HTR-8/SVneo (cell line): ENCODE data around the gene SERPINB10.

ENCODE experiments used
- DNase-seq: peaks from one replicate; pipeline ENCODE4 v3.0.0; 2011; ENCODE audit warnings: low spot score, mixed read lengths; ENCODE audit not compliant: insufficient read length
- FAIRE-seq: peaks from 2 replicates; lab custom pipeline; 2011; peaks lifted over from hg19 to GRCh38; lab: Jason Lieb, UNC

Gene SERPINB10, protein sequence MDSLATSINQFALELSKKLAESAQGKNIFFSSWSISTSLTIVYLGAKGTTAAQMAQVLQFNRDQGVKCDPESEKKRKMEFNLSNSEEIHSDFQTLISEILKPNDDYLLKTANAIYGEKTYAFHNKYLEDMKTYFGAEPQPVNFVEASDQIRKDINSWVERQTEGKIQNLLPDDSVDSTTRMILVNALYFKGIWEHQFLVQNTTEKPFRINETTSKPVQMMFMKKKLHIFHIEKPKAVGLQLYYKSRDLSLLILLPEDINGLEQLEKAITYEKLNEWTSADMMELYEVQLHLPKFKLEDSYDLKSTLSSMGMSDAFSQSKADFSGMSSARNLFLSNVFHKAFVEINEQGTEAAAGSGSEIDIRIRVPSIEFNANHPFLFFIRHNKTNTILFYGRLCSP

DNA sequence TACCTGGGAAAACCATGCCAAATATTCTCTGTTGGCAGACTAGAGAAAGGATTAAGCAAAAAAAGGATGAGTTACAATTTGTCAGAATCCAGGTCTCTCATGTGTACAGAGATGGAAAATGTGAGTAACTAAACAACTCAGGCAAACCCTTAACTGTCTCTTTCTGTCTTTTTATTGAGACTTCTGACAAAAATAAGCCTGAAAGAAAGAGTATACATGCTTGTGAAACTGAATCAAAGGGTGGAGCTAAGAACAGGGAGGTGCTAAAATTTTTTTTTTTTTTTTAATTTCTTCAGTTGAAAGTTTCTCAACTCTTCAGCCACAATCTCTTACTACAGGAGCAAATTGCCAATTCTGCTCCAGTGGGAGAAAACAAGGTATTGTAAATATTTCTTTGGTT is at the start of gene SERPINB10:
Gene SERPINB10, plus strand, starts transcription at position 295 of the 400 bp plus-strand sequence. CDS start 7,553 bp downstream, outside the sequence.
- no peak for DNase-seq
- no peak for FAIRE-seq

DNA sequence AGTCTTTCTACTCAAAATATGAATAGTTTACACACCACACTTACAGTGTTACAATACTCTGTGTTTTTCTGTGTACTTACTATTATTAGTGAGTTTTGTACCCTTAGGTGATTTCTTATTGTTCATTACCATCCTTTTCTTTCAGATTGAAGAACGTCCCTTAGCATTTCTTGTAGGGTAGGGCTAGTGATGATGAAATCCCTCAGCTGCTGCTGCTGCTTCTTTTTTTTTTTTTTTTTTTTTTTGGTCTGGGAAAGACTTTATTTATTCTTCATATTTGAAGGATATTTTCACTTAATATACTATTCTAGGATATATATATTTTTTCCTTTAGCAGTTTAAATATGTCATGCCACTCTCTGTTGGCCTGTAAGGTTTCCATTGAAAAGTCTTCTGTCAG is 49.3 kb upstream of the SERPINB10 start:
- FAIRE-seq (no peak), DNase-seq (no peak)

DNA sequence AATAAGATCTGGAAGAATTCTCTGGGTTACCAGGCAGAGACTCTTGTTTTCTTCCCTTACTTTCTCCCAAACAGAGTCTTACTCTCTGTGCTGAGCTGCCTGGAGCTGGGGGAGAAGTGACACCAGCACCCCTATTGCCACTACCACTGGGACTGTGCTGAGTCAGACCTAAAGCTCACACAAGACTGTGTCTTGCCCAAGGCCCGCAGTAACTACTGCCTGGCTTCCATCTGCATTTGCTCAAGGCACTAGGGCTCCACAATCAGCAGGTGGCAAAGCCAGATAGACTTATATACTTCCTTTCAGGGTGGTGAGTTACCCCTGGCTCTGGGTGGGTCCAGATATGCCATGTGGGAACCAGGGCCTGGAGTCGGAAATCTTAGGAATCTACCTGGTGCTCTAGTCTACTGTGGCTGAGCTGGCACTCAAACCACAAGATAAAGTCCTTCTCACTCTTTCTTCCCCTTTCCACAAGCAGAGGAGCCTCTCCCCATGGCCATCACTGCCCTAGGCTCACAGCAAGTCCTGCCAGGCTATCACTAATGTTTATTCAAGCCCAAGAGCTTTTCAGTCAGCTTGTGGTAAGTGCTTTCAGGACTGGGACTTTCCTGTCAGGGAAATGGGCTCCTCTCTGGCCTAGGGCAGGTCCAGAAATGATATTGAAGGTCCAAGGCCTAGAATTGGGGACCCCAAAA is 47.8 kb upstream of the SERPINB10 start:
- DNase-seq: no peak
- no peak for FAIRE-seq

DNA sequence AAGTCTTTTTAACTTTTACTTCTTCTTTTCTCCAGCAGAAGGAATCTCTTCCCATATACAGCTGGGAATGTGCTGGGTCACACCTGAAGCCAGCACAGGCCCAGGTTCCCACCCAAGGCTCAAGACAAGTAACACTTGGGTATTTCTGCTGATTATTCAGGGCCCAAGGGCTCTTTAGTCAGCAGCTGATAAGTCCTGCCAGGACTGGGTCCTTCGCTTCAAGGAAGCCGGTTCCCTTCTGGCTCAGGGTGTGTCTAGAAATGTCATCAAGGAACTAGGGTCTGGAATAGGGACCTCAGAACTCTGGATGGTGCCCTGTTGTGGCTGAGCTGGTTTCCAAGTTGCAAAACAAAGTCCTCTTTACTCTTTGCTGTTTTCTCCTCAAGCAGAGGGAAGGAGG is 47.2 kb upstream of the SERPINB10 start:
- no peak for DNase-seq
- FAIRE-seq: no peak

DNA sequence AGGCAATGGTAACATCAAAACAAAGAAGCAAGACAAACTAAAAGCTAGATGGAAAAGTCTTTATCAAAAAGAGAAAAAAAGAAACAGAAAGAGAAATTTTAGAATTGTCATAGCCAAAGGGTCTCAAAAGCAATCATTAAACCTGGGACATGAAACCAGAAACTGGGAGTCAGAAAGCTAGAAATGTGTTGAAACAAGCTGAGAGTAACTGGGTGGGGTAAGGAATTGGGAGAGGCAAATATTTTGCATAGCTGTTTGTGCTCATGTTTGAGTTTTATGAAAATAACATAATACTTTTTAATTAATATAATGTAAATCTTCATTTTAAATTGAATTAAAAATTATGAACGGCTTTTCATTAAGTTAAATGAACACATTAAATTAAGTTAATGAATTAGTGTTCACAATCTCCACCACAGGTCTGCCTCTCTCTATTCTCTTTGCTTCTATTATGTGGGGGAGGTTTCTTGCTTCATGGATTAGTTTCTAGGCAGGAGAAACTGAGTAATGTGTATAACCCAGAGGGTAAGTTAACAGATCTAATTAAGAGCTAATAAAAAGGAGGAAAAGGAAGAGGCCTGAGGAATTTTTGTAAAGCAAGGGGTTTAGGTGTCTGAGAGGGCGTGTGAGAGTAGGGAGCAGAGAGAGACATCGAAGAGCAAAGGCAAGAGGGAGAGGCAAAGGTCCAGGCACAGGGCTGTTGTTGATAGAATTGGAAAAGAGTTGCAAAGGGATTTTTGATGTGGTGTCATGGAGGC is 40.2 kb upstream of the SERPINB10 start:
- FAIRE-seq: no peak
- DNase-seq: no peak

DNA sequence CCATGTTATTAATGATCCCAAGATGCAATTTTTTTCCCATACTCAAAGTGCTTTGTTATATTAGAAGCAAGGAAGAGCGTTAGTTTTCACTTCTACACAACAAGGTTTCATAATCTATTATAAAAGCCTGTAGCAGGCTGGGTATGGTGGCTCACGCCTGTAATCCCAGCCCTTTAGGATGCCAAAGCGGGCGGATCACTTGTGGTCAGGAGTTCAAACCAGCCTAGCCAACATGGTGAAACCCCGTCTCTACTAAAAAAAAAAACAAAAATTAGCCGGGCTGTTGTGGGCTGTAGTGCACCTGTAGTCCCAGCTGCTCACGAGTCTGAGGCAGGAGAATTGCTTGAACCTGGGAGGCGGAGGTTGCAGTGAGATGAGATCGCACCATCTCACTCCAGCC is 39.2 kb upstream of the SERPINB10 start:
- no peak for FAIRE-seq
- DNase-seq: no peak

- DNase-seq: peak; percentile 32
- FAIRE-seq: peak; percentile 58
These were observed 38.4 kb upstream of the SERPINB10 start for GRCh38 chr18:63869374-63869773.

GRCh38 chr18:63869851-63870250 is 37.9 kb upstream of the SERPINB10 start:
- FAIRE-seq (no peak), DNase-seq (peak; percentile 13)

- FAIRE-seq: no peak
- no peak for DNase-seq
These were observed 35.9 kb upstream of the SERPINB10 start for GRCh38 chr18:63871836-63872235.

- no peak for FAIRE-seq
- DNase-seq: no peak
These were observed 35.2 kb upstream of the SERPINB10 start for GRCh38 chr18:63872586-63872985.

DNA sequence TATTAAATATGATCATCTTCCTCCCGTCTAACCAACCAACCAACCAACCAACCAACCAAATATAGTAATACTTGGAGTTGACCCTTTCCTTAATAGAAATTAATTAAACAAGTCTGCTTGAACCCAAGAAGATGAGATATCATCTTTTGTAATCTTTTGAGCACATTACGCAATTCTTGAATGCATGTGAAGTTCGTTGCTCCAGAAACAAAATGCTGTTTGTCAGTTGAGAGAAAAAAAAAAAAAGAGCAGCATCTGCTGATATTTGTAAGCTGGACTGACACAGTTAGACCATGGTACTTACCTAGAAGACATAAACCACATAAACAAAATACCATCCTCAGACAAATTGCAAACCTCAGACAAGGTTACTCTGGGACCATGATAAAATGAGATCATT is 29.4 kb upstream of the SERPINB10 start:
- FAIRE-seq (no peak), DNase-seq (no peak)

GRCh38 chr18:63878925-63879324 is 28.8 kb upstream of the SERPINB10 start:
- FAIRE-seq: no peak
- DNase-seq: no peak

DNA sequence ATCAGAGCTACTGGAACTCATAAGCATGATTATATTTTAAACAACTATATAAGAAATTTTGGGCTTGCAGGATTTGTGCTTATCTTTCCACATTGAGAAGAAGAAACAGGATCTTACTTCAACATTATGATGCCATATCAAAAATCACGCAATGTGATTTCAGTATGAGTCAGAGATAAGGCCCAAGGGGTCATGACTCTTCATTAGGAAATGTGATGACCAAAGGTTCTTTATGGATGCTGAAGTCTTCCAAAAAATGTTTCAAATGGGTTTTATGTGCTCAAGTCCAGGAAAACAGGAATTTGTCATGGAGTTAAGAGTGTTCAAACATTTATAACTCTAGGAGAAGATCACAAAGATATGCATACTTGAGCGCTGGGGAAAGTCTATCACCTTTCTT is 28.0 kb upstream of the SERPINB10 start:
- no peak for DNase-seq
- FAIRE-seq: no peak

GRCh38 chr18:63881851-63882250 is 25.9 kb upstream of the SERPINB10 start:
- DNase-seq (no peak), FAIRE-seq (no peak)

GRCh38 chr18:63882333-63883141 is 25.2 kb upstream of the SERPINB10 start:
- DNase-seq: peak; percentile 18

GRCh38 chr18:63883617-63884016 is 24.1 kb upstream of the SERPINB10 start:
- FAIRE-seq (no peak), DNase-seq (no peak)

More at GRCh38 chr18:63882333-63883141, 25.2 kb upstream of the SERPINB10 start:
- no peak for FAIRE-seq

GRCh38 chr18:63887424-63887823 is 20.3 kb upstream of the SERPINB10 start, which contains the start of gene SERPINB2:
TSS of gene SERPINB2 (plus strand) at chr18:63887705. CDS start at chr18:63891445, 3,740 bp downstream.
- DNase-seq (no peak), FAIRE-seq (no peak)

GRCh38 chr18:63888470-63889190 is 19.1 kb upstream of the SERPINB10 start:
- DNase-seq (no peak), FAIRE-seq (no peak)

- no peak for FAIRE-seq
- DNase-seq: no peak
These were observed 18.1 kb upstream of the SERPINB10 start for GRCh38 chr18:63889626-63890025.
